ENCODE data around the gene NR3C2. TPM values are rescaled to one million over a fixed set of nuclear protein-coding genes. Genes with fewer than 3 reads are reported as not detected.

The NR3C2 gene
- total RNA-seq, 1 donor from 2014 or later, result 42.3 TPM

GRCh38 chr4:148345509-148345908 is 96.7 kb downstream of the NR3C2 start:
- Histone ChIP-seq H3K4me3 (no peak overlapping the region), H3K9me3 (peaks cover 0 to 6% of the 10 kb centered on the region in 2 donors), H3K4me1 (no peaks in the 10 kb centered on the region), H3K36me3 (no peaks in the 10 kb centered on the region), H3K27ac (no peak overlapping the region), H3K27me3 (no peaks in the 10 kb centered on the region)
- no peak for DNase-seq (ENCODE audit: low spot score in 2 of 2)
- intact Hi-C loops (cut with DNase I), result no loop called here
- TF ChIP-seq CTCF (IDR thresholded peaks at IDR 0.05), result no peak

GRCh38 chr4:148344941-148345340 is 97.3 kb downstream of the NR3C2 start:
- no peak overlapping the region for H3K27ac ChIP-seq
- no peak for DNase-seq (ENCODE audit: low spot score in 2 of 2)
- peaks cover 0 to 6% of the 10 kb centered on the region in 2 donors for H3K9me3 ChIP-seq
- no peak overlapping the region for H3K4me3 ChIP-seq
- H3K4me1 ChIP-seq, result no peaks in the 10 kb centered on the region
- no peaks in the 10 kb centered on the region for H3K27me3 ChIP-seq
- TF ChIP-seq CTCF (IDR thresholded peaks at IDR 0.05), result no peak
- intact Hi-C loops (cut with DNase I), result loop anchor here (1.0 kb wide), 1 partner anchor 9 kb away; no protein-coding TSS in a partner anchor
- H3K36me3 ChIP-seq, result no peaks in the 10 kb centered on the region

GRCh38 chr4:148344352-148344751 is 97.9 kb downstream of the NR3C2 start:
- Histone ChIP-seq H3K27ac (no peak overlapping the region), H3K4me3 (no peak overlapping the region), H3K27me3 (no peaks in the 10 kb centered on the region), H3K36me3 (no peaks in the 10 kb centered on the region), H3K9me3 (peaks cover 0 to 11% of the 10 kb centered on the region in 2 donors), H3K4me1 (no peaks in the 10 kb centered on the region)
- intact Hi-C loops (cut with DNase I), result loop anchor here (1.0 kb wide), 1 partner anchor 10 kb away; no protein-coding TSS in a partner anchor
- DNase-seq (ENCODE audit: low spot score in 2 of 2), result no peak
- TF ChIP-seq CTCF (IDR thresholded peaks at IDR 0.05), result no peak

- Histone ChIP-seq H3K4me1 (no peaks in the 10 kb centered on the region), H3K36me3 (no peaks in the 10 kb centered on the region), H3K4me3 (no peak overlapping the region), H3K27ac (no peak overlapping the region), H3K9me3 (peaks cover 0 to 13% of the 10 kb centered on the region in 2 donors), H3K27me3 (no peaks in the 10 kb centered on the region)
- no peak for TF ChIP-seq CTCF (IDR thresholded peaks at IDR 0.05)
- intact Hi-C loops (cut with DNase I), result no loop called here
- DNase-seq (ENCODE audit: low spot score in 2 of 2), result no peak
Measured at GRCh38 chr4:148341980-148342800, 100.0 kb downstream of the NR3C2 start.

GRCh38 chr4:148335133-148335532 is 107.1 kb downstream of the NR3C2 start:
- no peak overlapping the region for H3K4me3 ChIP-seq
- no peak overlapping the region for H3K27ac ChIP-seq
- TF ChIP-seq CTCF (IDR thresholded peaks at IDR 0.05), result no peak
- H3K4me1 ChIP-seq, result no peaks in the 10 kb centered on the region
- intact Hi-C loops (cut with DNase I), result no loop called here
- peaks cover 0 to 7% of the 10 kb centered on the region in 2 donors for H3K9me3 ChIP-seq
- H3K27me3 ChIP-seq, result no peaks in the 10 kb centered on the region
- no peaks in the 10 kb centered on the region for H3K36me3 ChIP-seq
- no peak for DNase-seq (ENCODE audit: low spot score in 2 of 2)

Measured in ascending aorta (tissue), 2 donors.